Testis (tissue), 3 donors: Measurements from ENCODE around the gene ERI3. TPM values are rescaled to one million over a fixed set of nuclear protein-coding genes. Genes with fewer than 3 reads are reported as not detected.

Experiments used
- DNase-seq: peaks from one replicate; pipeline ENCODE4 v3.0.0-alpha.2; 2019
- H3K27ac ChIP-seq, 2 donors: fragments of 200-600 bp; sonication (generic); one replicate each; pipeline ENCODE4 v1.5.1; 2019
- H3K27me3 ChIP-seq: fragments of 200-600 bp; sonication (generic); one replicate; pipeline ENCODE4 v1.5.1; 2019
- H3K36me3 ChIP-seq: fragments of 200-600 bp; sonication (generic); one replicate; pipeline ENCODE4 v1.5.1; 2017; ENCODE audit warnings: low read depth; ENCODE audit errors: missing control alignments
- H3K4me1 ChIP-seq: fragments of 200-600 bp; sonication (generic); one replicate; pipeline ENCODE4 v1.5.1; 2019
- H3K4me3 ChIP-seq, 2 donors: fragments of 200-600 bp; sonication (generic); one replicate each; pipeline ENCODE4 v1.5.1; 2017 to 2019
- H3K9me3 ChIP-seq: fragments of 200-600 bp; sonication (generic); one replicate; pipeline ENCODE4 v1.5.1; 2017
- POLR2A ChIP-seq: fragments of 450-650 bp; IDR thresholded peaks from one replicate; pipeline ENCODE4 v1.6.1; 2017; ENCODE audit warnings: antibody characterized with exemption, mild to moderate bottlenecking, moderate library complexity
- WGBS, 2 donors: methylation state at CpG; one replicate each; pipeline ENCODE4 v1.1.5; 2018; 5-methylcytosine and 5-hydroxymethylcytosine counted together
- intact Hi-C: fragments of 100-400 bp; cut with DNase I; formaldehyde crosslinking; loops from one replicate; pipeline ENCODE4 v1.15.1; 2023; ENCODE audit warnings: low total_unique reads
- polyA plus RNA-seq: library from polyadenylated mRNA; stranded (reverse); fragments of 350-450 nt; fragmentation: Illumina TruSeq; extraction: RNeasy Lipid Tissue Mini Kit (QIAGEN cat#74804); gene quantifications from one replicate; pipeline ENCODE4 v1.2.3, GENCODE V29; 2014; ENCODE audit warnings: low read depth, low replicate concordance; ENCODE audit not compliant: insufficient read depth
- total RNA-seq, 2 donors: library from RNA; depleted of rRNA; stranded (reverse); fragments of >200 nt; gene quantifications; one replicate each; pipeline ENCODE4 v1.2.3, GENCODE V29; 2016
- TF ChIP-seq, protein P1 (sequence below), 3 experiments: fragments of 450-650 bp in 2 of 3; fragments of 200-600 bp in 1 of 3; sonication (generic) in 1 of 3; IDR thresholded peaks; one replicate each; pipeline ENCODE4 v1.5.1; 2016 to 2019; ENCODE audit warnings: antibody characterized with exemption in 3 of 3, mild to moderate bottlenecking in 2 of 3, moderate library complexity in 1 of 3

The ERI3 gene
- total and polyA plus RNA-seq, 3 donors from 2014 or later: 104 to 140 (median 109) TPM

DNA sequence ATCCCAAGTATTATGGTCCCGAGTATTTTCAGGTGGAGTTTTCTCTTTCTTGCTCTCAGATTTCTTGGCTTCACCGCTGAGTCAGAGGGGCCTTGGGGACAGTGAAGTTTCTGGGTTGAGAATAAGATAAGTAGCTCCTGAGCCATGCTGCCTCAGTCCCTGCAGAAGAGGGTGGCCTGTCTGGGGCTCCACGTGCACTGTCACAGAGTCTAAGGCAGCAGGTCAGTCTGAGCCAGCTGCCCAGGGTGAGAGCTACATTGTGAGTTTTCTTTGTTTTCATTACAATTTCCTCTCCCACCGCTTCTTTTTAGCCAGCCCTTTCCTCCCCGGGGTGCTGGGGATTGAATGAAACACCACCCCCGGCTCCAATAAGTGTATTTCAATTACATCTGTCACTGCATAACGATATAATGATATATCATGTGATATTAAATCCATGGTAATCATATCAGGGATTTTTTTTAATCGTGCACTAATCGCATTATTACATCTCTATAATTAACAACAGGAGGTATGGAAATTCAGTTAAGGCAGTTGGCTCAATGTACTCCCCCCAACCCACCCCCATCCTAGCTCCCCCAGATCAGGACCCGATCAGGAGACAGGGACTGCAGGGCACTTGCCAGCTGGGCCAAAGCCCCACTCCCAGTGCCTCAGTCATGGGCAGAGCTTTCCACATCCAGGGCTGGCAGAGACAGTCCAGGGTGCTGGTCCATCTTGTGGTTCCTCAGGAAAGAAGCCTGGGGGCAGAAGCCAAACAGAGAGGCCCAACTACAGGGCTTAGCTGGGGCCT is 98.1 kb downstream of the ERI3 start:
- Histone ChIP-seq H3K4me1 (no peaks in the 10 kb centered on the region), H3K4me3 (no peak overlapping the region), H3K36me3 (no peaks in the 10 kb centered on the region), H3K27ac (no peak overlapping the region), H3K9me3 (no peaks in the 10 kb centered on the region), H3K27me3 (no peaks in the 10 kb centered on the region)
- intact Hi-C loops: no loop called here
- DNase-seq: no peak
- WGBS, 2 donors: 86 to 87% methylated on average over 10 of the region's 10 CpGs
- TF ChIP-seq, protein P1, sequence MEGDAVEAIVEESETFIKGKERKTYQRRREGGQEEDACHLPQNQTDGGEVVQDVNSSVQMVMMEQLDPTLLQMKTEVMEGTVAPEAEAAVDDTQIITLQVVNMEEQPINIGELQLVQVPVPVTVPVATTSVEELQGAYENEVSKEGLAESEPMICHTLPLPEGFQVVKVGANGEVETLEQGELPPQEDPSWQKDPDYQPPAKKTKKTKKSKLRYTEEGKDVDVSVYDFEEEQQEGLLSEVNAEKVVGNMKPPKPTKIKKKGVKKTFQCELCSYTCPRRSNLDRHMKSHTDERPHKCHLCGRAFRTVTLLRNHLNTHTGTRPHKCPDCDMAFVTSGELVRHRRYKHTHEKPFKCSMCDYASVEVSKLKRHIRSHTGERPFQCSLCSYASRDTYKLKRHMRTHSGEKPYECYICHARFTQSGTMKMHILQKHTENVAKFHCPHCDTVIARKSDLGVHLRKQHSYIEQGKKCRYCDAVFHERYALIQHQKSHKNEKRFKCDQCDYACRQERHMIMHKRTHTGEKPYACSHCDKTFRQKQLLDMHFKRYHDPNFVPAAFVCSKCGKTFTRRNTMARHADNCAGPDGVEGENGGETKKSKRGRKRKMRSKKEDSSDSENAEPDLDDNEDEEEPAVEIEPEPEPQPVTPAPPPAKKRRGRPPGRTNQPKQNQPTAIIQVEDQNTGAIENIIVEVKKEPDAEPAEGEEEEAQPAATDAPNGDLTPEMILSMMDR (IDR thresholded peaks at IDR 0.05): no peak
- TF ChIP-seq POLR2A: no peak

DNA sequence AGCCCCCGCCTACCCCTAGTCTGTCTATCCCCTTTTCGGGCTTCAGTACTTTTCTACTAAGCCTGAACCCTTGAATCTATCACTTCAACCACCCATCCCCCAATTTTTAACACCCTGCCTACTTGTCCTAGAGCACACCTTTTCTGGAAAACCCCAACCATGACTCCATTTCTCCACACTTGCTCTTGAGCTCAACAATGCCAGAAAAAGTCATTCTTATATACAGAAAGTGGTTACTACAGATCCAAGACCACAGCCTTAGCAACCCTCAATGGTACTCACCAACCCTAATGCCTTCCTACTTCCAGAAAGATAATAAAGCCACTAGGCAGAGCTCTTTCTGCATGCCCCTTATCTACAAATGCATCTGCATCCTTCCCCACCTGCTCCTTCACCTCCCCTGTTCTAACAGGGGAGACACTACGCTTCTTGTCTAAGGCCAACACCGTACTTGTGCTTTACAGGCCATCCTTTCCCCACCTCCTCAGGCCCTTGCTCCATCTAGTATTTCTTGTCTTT is 100.6 kb downstream of the ERI3 start:
- TF ChIP-seq, protein P1 (IDR thresholded peaks at IDR 0.05): no peak
- no peak for TF ChIP-seq POLR2A
- intact Hi-C loops: no loop called here
- H3K4me1 ChIP-seq: peaks cover 7% of the 10 kb centered on the region

DNA sequence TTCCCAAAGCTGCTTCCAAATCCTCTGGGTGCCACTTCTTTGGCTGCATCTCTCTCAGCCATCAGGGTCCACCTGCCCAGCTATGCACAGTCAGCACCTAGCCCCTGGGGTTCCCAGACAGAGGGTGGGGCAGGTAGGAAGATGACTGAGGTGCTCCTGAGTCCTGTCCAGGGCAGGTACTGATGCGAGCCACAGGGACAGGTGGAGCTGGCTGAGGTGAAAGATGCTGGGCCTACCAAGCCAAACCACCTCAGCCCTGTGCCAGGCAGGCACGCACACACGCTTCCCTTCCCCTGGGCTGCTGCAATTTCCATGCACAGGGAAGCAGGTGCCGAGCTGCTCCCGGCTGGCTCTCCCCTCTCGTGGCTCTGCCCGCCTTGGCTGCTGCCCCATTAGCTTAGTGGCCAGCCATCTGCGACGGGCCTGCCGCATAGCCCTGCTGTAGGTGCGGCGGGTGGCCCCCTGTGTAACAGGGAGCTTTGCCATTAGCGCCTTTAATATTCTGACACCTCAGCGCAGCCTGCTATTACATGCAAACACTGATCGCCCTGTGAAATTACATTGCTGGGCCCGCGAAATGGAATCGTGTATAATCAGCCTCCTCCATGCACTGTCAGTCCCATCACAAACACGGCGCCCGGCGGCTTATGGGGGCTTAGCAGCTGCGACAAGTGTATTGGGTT is 102.9 kb downstream of the ERI3 start:
- TF ChIP-seq, protein P1 (IDR thresholded peaks at IDR 0.05): no peak
- no peak for TF ChIP-seq POLR2A
- 93 to 96% methylated on average over 5 to 23 of the region's 23 CpGs for WGBS, 2 donors
- intact Hi-C loops: no loop called here
- H3K4me3 ChIP-seq: no peak overlapping the region
- H3K27ac ChIP-seq: no peak overlapping the region
- H3K9me3 ChIP-seq: no peaks in the 10 kb centered on the region
- no peaks in the 10 kb centered on the region for H3K36me3 ChIP-seq
- peaks cover 7% of the 10 kb centered on the region for H3K4me1 ChIP-seq
- H3K27me3 ChIP-seq: no peaks in the 10 kb centered on the region
- DNase-seq: no peak

More for the DNA sequence above, 100.6 kb downstream of the ERI3 start:
- 95 to 99% methylated on average over 4 of the region's 4 CpGs for WGBS, 2 donors
- H3K4me3 ChIP-seq: no peak overlapping the region
- H3K9me3 ChIP-seq: no peaks in the 10 kb centered on the region
- no peaks in the 10 kb centered on the region for H3K27me3 ChIP-seq
- H3K27ac ChIP-seq: no peak overlapping the region
- DNase-seq: no peak
- no peaks in the 10 kb centered on the region for H3K36me3 ChIP-seq

DNA sequence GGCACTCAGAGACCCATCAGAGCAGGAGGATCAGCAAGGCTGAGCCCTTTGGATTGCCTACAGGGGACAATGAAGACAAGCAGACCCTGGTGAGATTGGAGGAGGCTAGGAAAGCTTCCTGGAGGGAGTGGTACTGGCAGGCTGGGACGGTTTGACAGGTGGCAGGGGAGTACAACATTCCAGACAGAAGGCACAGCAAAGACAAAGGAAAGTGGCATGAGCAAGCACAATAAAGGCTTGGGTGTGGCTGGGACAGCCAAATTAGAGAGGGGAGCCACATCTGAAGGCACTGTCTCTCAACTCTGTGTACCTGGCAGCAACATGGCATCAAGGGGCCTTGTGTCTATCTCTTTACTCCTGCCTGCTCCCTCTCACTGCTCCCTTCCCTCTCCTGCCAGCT is 103.6 kb downstream of the ERI3 start:
- DNase-seq: no peak
- Histone ChIP-seq H3K4me3 (no peak overlapping the region), H3K9me3 (no peaks in the 10 kb centered on the region), H3K27ac (no peak overlapping the region), H3K4me1 (peaks cover 7% of the 10 kb centered on the region), H3K27me3 (no peaks in the 10 kb centered on the region), H3K36me3 (no peaks in the 10 kb centered on the region)
- TF ChIP-seq, protein P1 (IDR thresholded peaks at IDR 0.05): no peak
- TF ChIP-seq POLR2A: no peak
- WGBS, 2 donors: 67 to 94% methylated on average over 1 of the region's 1 CpG
- intact Hi-C loops: no loop called here
